VCaP (cell line): Measurements from ENCODE around the gene URI1.

Source experiments
- H3K27ac ChIP-seq: fragments of 450-650 bp; 2 replicates; pipeline ENCODE4 v1.5.1; 2017
- TF ChIP-seq, protein P1 (sequence below): fragments of 450-650 bp; conservative IDR thresholded peaks from 2 replicates; pipeline ENCODE4 v1.5.1; 2017; ENCODE audit warnings: mild to moderate bottlenecking, moderate library complexity

URI1 gene

DNA sequence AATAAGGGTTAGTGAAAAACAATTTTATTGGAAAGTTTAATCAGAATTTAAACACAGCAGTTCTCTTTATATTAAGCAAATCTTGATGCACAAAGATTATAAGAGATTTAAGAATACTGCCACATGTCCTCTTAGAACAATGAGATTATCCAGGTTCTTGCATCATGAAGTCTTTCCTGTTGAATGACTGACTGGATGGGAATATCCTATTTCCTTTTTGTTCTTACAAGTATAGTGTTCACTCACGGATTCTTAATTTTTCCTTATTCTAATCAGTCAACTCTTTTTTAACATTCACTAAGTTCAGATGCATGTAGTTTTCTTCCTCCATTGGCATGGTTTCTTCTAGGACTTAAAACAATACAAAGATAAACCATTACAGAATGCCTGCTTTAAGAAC lies 10.1 kb downstream of the URI1 start:
- TF ChIP-seq, protein P1, sequence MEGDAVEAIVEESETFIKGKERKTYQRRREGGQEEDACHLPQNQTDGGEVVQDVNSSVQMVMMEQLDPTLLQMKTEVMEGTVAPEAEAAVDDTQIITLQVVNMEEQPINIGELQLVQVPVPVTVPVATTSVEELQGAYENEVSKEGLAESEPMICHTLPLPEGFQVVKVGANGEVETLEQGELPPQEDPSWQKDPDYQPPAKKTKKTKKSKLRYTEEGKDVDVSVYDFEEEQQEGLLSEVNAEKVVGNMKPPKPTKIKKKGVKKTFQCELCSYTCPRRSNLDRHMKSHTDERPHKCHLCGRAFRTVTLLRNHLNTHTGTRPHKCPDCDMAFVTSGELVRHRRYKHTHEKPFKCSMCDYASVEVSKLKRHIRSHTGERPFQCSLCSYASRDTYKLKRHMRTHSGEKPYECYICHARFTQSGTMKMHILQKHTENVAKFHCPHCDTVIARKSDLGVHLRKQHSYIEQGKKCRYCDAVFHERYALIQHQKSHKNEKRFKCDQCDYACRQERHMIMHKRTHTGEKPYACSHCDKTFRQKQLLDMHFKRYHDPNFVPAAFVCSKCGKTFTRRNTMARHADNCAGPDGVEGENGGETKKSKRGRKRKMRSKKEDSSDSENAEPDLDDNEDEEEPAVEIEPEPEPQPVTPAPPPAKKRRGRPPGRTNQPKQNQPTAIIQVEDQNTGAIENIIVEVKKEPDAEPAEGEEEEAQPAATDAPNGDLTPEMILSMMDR = no peak
- no peak overlapping the region for H3K27ac ChIP-seq

DNA sequence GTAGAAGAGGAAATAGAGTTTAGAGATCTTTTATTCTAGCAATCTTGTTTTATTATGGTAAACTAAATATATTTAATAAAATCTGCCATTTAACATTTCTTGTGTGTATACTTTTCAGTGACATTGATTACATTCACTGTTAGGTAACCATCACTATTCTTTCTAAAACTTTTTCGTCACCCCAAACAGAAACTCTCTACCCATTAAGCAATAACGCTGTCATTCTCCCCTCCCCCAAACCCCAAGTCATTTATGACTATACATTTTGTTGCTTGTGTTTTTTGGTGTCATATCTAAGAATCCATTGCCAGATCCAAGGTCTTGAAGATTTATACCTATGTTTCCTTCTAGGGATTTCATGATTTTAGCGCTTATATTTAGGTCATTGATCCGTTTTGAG lies 10.6 kb downstream of the URI1 start:
- TF ChIP-seq, protein P1 = no peak
- H3K27ac ChIP-seq = no peak overlapping the region

DNA sequence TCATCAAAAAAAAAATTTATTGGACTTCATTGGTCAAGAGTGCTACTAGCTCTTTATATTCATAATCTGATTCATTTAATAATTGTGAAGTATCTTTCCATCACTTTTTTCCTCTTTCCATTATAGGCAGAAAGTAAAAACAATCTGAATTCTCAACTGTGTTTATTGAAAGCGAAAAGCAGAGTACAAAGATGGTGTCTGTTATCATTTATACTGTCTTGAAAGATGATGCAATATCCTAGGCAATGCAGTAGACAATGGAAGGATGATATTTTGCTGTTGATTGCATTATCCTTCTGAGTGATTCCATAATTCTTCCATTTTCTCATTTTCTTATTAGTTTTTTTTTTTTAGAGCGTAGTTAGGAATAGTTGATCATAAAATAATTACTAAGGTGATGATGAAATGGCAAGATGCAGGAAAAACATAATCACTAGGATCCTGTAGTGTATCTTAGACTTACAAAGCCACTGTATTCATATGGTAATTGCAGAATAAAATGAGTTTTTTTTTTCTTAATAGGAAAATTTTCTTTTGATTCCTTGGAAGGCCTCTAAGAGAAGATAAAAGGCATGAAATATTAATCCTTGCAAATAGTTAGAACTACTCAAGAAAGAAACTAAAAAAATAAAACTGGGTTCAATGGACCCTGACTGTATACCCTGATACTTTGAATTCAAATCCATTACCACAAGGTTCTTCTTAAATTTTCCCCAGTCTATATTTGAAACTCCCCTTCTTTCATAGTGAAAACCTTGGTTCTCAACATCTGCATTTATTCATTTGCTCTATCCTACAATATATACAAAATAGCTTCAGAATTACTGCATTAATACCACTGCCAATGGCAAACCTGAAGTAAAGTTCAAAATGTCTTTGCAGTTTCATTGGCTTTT lies 11.6 kb downstream of the URI1 start:
- TF ChIP-seq, protein P1 = no peak
- H3K27ac ChIP-seq = no peak overlapping the region

DNA sequence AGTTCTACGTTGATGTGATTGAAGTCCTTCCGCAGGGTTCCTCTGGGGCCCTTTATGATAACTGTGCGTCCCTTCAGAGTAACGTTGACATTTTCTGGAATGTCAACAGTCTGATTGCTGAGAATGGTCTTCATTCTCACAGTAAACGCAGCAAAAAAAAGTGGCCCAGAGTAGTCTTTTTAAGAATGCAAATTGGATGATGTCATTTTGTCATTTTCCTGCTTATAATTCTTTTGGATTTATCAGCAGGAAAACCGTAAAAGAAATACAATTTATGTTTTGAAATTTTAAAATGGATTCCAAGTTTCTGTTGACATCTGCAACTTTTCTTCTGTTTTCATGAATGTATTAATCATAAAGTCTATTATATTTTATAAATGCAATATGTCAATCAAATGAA lies 14.8 kb downstream of the URI1 start:
- TF ChIP-seq, protein P1 = no peak
- H3K27ac ChIP-seq = no peak overlapping the region

DNA sequence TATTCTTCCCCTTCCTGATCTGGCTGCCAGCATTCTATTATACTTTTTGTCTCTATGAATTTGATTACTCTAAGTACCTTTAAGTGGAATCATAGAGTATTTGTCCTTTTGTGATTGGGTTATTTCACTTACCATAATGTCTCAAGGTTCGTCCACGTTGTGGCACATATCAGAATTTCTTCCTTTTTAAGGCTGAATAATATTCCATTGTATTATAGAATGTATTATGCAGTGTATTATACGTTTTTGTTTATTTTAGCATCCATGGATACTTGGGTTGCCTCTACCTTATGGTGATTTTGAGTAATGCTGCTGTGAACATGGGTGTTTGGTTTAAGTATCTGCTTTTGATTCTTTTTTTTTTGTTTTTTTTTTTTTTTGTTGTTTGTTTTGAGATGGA lies 19.3 kb downstream of the URI1 start:
- H3K27ac ChIP-seq = no peak overlapping the region
- TF ChIP-seq, protein P1 = no peak

DNA sequence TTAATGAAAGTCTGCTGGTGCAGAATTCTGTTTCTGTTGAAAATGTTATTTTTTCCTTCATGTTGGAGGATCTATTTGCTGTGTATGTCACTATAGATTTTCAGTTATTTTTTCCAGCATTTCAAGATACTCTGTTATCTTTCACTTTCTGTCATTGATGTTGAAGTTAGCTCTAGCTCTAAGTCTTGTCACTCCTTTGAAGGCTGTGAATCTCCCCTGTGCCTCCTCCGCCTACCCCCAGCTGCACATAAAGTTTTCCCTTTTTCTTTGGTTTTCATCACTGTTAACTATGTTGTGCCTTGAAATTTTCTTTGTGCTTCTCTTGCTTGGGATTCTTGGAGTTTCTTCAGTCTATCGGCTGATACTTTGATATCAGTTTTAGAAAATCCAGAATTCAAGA lies 20.8 kb downstream of the URI1 start:
- TF ChIP-seq, protein P1 = no peak
- H3K27ac ChIP-seq = no peak overlapping the region

DNA sequence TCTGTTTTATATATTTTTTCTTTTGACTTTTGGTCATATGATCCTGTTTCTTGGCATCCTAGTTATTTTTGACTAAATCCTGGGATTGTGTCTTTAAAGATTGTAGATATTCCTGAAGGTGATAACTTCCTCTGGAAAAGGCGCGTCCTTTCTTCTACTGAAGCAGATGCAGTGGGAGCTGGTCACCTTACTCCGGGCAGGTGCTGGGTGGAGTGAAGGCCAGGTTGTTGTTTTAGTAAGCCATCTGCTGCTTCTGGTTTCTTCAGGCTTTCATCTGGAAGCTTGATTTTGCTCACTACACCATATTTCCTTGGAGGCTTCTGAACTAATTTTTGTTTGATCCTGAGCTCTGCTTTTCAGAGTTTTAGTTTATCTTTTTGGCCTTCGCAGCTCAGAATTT lies 21.5 kb downstream of the URI1 start:
- H3K27ac ChIP-seq = peak overlapping the region; percentile 25; the same call in 1 of the 2 replicates
- TF ChIP-seq, protein P1 = no peak
